PFSK-1 (cell line): Measurements from ENCODE around the gene IQCM.

Source experiments
- FOXP2 ChIP-seq: optimal IDR thresholded peaks from 2 replicates; pipeline ENCODE3; 2011; ENCODE audit warnings: borderline replicate concordance, control low read depth, inconsistent platforms; ENCODE audit not compliant: insufficient read depth; ENCODE audit errors: extremely low read length, extremely low read depth
- POLR2AphosphoS5 ChIP-seq: IDR thresholded peaks from 2 replicates; pipeline ENCODE4 v1.6.1; 2012; ENCODE audit warnings: low read depth, mild to moderate bottlenecking, control low read depth, low read length, moderate library complexity
- SIN3A ChIP-seq: IDR thresholded peaks from 2 replicates; pipeline ENCODE4 v1.6.1; 2012; ENCODE audit warnings: mild to moderate bottlenecking, low read length, moderate library complexity, borderline replicate concordance; ENCODE audit not compliant: insufficient read depth
- TAF1 ChIP-seq: IDR thresholded peaks from 2 replicates; pipeline ENCODE4 v1.6.1; 2012; ENCODE audit warnings: low read length, control low read depth, borderline replicate concordance; ENCODE audit not compliant: insufficient read depth
- TF ChIP-seq, protein P1 (sequence below), 2 experiments: IDR thresholded peaks; 2 replicates each; pipeline versions ENCODE4 v1.6.1 to v1.8.0; 2011 to 2012; ENCODE audit warnings: low read depth in 2 of 2, low read length in 2 of 2, control low read depth in 1 of 2, inconsistent platforms in 1 of 2, mild to moderate bottlenecking in 1 of 2, moderate library complexity in 1 of 2; ENCODE audit not compliant: insufficient read depth in 1 of 2

DNA sequence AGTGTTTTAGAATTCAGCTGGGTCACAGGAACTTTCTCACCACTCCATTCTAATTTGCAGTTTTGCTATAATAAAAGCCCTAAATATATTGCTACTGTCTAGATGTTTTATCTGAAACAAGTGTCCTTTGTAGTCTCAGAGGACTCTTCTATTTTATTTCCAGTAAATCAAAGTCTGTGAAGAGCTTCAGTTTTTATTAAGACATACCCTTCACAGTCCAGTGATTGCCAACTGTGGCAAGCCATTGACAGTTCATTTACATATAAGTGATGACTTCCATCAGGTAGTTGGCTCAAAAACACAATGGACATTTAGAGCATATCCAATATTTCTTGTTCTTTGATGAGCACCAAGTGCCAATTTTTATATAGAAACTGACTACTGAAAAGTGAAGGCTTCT lies 466.1 kb downstream of the IQCM start:
- TF ChIP-seq, protein P1, sequence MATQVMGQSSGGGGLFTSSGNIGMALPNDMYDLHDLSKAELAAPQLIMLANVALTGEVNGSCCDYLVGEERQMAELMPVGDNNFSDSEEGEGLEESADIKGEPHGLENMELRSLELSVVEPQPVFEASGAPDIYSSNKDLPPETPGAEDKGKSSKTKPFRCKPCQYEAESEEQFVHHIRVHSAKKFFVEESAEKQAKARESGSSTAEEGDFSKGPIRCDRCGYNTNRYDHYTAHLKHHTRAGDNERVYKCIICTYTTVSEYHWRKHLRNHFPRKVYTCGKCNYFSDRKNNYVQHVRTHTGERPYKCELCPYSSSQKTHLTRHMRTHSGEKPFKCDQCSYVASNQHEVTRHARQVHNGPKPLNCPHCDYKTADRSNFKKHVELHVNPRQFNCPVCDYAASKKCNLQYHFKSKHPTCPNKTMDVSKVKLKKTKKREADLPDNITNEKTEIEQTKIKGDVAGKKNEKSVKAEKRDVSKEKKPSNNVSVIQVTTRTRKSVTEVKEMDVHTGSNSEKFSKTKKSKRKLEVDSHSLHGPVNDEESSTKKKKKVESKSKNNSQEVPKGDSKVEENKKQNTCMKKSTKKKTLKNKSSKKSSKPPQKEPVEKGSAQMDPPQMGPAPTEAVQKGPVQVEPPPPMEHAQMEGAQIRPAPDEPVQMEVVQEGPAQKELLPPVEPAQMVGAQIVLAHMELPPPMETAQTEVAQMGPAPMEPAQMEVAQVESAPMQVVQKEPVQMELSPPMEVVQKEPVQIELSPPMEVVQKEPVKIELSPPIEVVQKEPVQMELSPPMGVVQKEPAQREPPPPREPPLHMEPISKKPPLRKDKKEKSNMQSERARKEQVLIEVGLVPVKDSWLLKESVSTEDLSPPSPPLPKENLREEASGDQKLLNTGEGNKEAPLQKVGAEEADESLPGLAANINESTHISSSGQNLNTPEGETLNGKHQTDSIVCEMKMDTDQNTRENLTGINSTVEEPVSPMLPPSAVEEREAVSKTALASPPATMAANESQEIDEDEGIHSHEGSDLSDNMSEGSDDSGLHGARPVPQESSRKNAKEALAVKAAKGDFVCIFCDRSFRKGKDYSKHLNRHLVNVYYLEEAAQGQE (IDR thresholded peaks at IDR 0.05; ENCODE audit: insufficient read depth in 1 of 2, low read depth in 2 of 2, low read length in 2 of 2), result no peak
- TF ChIP-seq POLR2AphosphoS5 (no peak), TAF1 (no peak), FOXP2 (no peak), SIN3A (no peak)
